Hair follicular keratinocyte (primary cell): ENCODE data around the gene SOAT1. TPM values are rescaled to one million over a fixed set of nuclear protein-coding genes. Genes with fewer than 3 reads are reported as not detected.

ENCODE experiments used
- total RNA-seq: library from RNA; depleted of rRNA; stranded (reverse); fragments of >200 nt; gene quantifications from 2 replicates; pipeline ENCODE4 v1.2.3, GENCODE V29; 2015

SOAT1 gene
- 10.0 and 12.5 TPM in 2 replicates for total RNA-seq

GRCh38 chr1:179293340-179294327 lies at the start of gene SOAT1:
Gene SOAT1 (plus strand): TSS chr1:179293797. CDS start chr1:179302685, 8,888 bp downstream.

GRCh38 chr1:179365342-179366092 lies 71.9 kb downstream of the SOAT1 start, which contains the start of gene AXDND1:
Gene AXDND1 (plus strand): TSS chr1:179365971. CDS start chr1:179366510, 539 bp downstream.

Other genes starting within 250 kb of the SOAT1 start
- gene TOR3A, start 211.7 kb upstream of the SOAT1 start, total RNA-seq, result 43.3 and 52.1 TPM in 2 replicates
- gene ABL2, start 64.1 kb upstream of the SOAT1 start, total RNA-seq, result 9.4 and 13.6 TPM in 2 replicates
- not detected in 2 replicates for gene AXDND1, start 72.2 kb downstream of the SOAT1 start, total RNA-seq